Activated CD4-positive, alpha-beta T cell treated with anti-CD3 and anti-CD28 coated beads for 36 hours (primary cell): Measurements from ENCODE around the gene DTX4. TPM values are rescaled to one million over a fixed set of nuclear protein-coding genes. Genes with fewer than 3 reads are reported as not detected.
A peak's percentile ranks its signal among the peaks of the same experiment; 100 is the strongest.

ENCODE experiments used
- ATAC-seq: fragments of 200-7000 bp; cut with Tn5 transposase; one replicate; pipeline ENCODE4 v1.10.0; 2021; ENCODE audit warnings: mild to moderate bottlenecking, moderate library complexity
- CTCF ChIA-PET: fragments of 350-600 bp; sonication (Branson Sonifier 250); formaldehyde crosslinking; loops from one replicate; lab custom pipeline; 2021; ENCODE audit warnings: antibody characterized with exemption; lab: Charles Lee
- POLR2A ChIA-PET: fragments of 350-600 bp; sonication (Branson Sonifier 250); formaldehyde crosslinking; loops from one replicate; lab custom pipeline; 2021; ENCODE audit warnings: antibody characterized with exemption, inconsistent platforms; lab: Charles Lee
- DNase-seq: peaks from one replicate; pipeline ENCODE4 v3.0.0-alpha.2; 2020
- H3K27ac Mint-ChIP-seq: one replicate; pipeline ENCODE4 v1.8.0; 2021; ENCODE audit warnings: mixed read lengths
- H3K27me3 Mint-ChIP-seq: one replicate; pipeline ENCODE4 v1.8.0; 2021; ENCODE audit warnings: mixed read lengths
- H3K36me3 Mint-ChIP-seq: one replicate; pipeline ENCODE4 v1.8.0; 2021; ENCODE audit warnings: low read depth, mixed read lengths
- H3K4me1 Mint-ChIP-seq: one replicate; pipeline ENCODE4 v1.8.0; 2021; ENCODE audit warnings: mixed read lengths
- H3K4me3 Mint-ChIP-seq: one replicate; pipeline ENCODE4 v1.8.0; 2021; ENCODE audit warnings: mild to moderate bottlenecking, moderate library complexity, mixed read lengths
- H3K9me3 Mint-ChIP-seq: one replicate; pipeline ENCODE4 v1.8.0; 2021; ENCODE audit warnings: low read depth, mixed read lengths
- intact Hi-C, 2 experiments: fragments of 100-400 bp; cut with DNase I in 1 of 2; cut with micrococcal nuclease in 1 of 2; formaldehyde crosslinking; loops; one replicate each; pipeline versions ENCODE4 v1.14.2 to v1.15.1; 2022 to 2024; cut with DNase I, micrococcal nuclease
- total RNA-seq, 2 experiments: library from RNA; stranded (reverse); gene quantifications; one replicate each; pipeline ENCODE4 v1.2.3, GENCODE V29; 2021

DTX4 gene
- total RNA-seq, 2 experiments from 2014 or later, result 0.07 to 0.11 TPM

GRCh38 chr11:59144096-59144495 is 27.8 kb upstream of the DTX4 start:
- H3K27ac Mint-ChIP-seq, result peak overlapping the region; percentile 93
- intact Hi-C loops, result loop anchor here (1.0 to 5.0 kb wide), 9 partner anchors 8 to 1717 kb away; partner anchors contain the start of genes OSBP (in 1 of the 2), SELENOH (in 1 of the 2), SLC43A3 (in 1 of the 2) and ZDHHC5 (in 1 of the 2)
- peaks cover 40% of the 10 kb centered on the region for H3K36me3 Mint-ChIP-seq
- H3K4me1 Mint-ChIP-seq, result peaks cover 50% of the 10 kb centered on the region
- H3K27me3 Mint-ChIP-seq, result no peaks in the 10 kb centered on the region
- DNase-seq, result no peak
- ChIA-PET CTCF (interaction anchor here (0.6 to 9.6 kb wide), 16 partner anchors 8 to 665 kb away, joined by 3 to 130 read pairs (median 4); partner anchors contain the start of genes DTX4 and FAM111B), POLR2A (interaction anchor here (0.6 to 1.8 kb wide), 3 partner anchors 14 to 552 kb away, joined by 3 to 8 read pairs (median 3); no protein-coding TSS in a partner anchor)
- H3K4me3 Mint-ChIP-seq, result peak overlapping the region; percentile 91
- no peak for ATAC-seq
- H3K9me3 Mint-ChIP-seq, result no peaks in the 10 kb centered on the region

DNA sequence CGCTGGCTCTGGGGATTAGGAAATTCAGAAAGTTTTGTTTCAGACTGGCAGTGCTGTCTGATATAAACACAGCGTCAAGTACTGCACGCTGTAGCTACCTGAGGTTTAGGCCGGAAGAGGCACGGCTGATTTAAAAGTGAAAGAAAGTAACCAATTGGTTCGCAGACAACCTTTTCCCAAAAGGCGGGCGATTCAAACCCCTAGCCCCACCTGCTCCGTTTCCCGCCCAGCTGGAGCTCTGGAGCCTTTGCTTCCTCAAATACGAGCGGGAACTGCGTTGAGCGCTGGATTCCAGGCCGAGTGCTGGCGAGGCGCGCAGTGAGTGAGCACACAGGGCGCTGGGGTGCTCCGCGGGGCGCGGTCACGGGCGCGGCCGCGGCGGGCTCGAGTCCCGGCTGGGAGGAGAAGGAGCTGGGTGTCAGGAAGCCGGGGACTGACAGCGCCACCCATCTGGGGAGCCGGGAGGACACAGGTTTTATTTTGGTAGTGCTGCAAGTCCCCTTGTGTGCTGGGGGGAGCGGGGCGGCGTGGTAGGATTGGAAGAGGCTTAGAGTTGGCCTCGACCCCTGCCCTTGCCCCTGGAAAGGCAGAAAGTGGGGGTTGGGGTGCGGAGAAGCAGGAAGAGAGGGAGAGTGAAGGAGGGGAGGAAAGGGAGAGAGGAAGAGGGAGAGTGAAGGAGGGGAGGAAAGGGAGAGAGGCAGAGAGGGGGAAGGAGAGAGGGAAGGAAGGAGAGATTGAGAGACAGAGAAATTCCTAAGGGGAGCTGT is 27.2 kb upstream of the DTX4 start:
- H3K27me3 Mint-ChIP-seq, result no peaks in the 10 kb centered on the region
- intact Hi-C loops, result loop anchor here (1.0 to 5.0 kb wide), 9 partner anchors 8 to 1717 kb away; partner anchors contain the start of genes OSBP (in 1 of the 2), SELENOH (in 1 of the 2), SLC43A3 (in 1 of the 2) and ZDHHC5 (in 1 of the 2)
- ATAC-seq, result peak; percentile 63
- peak overlapping the region; percentile 91 for H3K4me3 Mint-ChIP-seq
- H3K36me3 Mint-ChIP-seq, result peaks cover 45% of the 10 kb centered on the region
- H3K9me3 Mint-ChIP-seq, result no peaks in the 10 kb centered on the region
- H3K4me1 Mint-ChIP-seq, result peaks cover 50% of the 10 kb centered on the region
- peak overlapping the region; percentile 93 for H3K27ac Mint-ChIP-seq
- peak; percentile 86 for DNase-seq
- CTCF ChIA-PET, result interaction anchor here (0.6 to 9.6 kb wide), 16 partner anchors 9 to 664 kb away, joined by 3 to 130 read pairs (median 4); partner anchors contain the start of genes DTX4 and FAM111B
- POLR2A ChIA-PET, result interaction anchor here (0.6 to 1.8 kb wide), 3 partner anchors 14 to 552 kb away, joined by 3 to 8 read pairs (median 3); no protein-coding TSS in a partner anchor

GRCh38 chr11:59145534-59145933 is 26.4 kb upstream of the DTX4 start:
- Mint-ChIP-seq H3K27ac (peak overlapping the region; percentile 93), H3K9me3 (no peaks in the 10 kb centered on the region), H3K27me3 (no peaks in the 10 kb centered on the region), H3K4me1 (peaks cover 53% of the 10 kb centered on the region), H3K4me3 (peak overlapping the region; percentile 91), H3K36me3 (peaks cover 53% of the 10 kb centered on the region)
- intact Hi-C loops, result loop anchor here in 1 of 2 experiments (2.0 kb wide), 1 partner anchor 223 kb away; no protein-coding TSS in a partner anchor
- ChIA-PET CTCF (interaction anchor here (1.1 to 9.6 kb wide), 5 partner anchors 10 to 38 kb away, joined by 4 to 130 read pairs (median 13); partner anchors contain the start of genes DTX4 and FAM111B), POLR2A (no interaction called here)
- ATAC-seq, result no peak
- DNase-seq, result no peak

DNA sequence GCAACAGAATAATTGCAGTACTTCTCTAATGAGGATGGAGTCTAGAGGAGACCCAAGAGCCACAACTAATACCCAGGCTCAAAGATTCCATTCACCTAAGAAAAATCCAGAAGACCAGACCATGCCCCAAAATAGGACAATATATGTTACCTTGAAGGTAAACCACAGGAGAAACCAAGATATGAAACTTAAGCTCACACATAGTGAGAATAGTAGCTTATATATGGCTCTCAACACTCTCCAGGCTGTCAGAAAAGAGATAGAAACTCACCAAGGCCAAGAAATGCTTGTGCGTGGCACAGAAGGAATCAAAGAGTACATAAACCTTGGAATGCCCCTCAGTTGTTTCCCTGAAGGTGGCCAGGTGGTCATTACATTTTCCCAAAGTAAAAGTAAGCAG is 20.2 kb upstream of the DTX4 start:
- ChIA-PET POLR2A (interaction anchor here (1.4 to 1.9 kb wide), 2 partner anchors 9 to 45 kb away, joined by 3 to 7 read pairs; partner anchors contain the start of genes FAM111A and FAM111B), CTCF (interaction anchor here (0.8 to 2.9 kb wide), 7 partner anchors 9 to 94 kb away, joined by 3 to 12 read pairs (median 8); partner anchors contain the start of genes DTX4, FAM111A and FAM111B)
- Mint-ChIP-seq H3K4me1 (peaks cover 42% of the 10 kb centered on the region), H3K27ac (peak overlapping the region; percentile 93), H3K27me3 (no peaks in the 10 kb centered on the region), H3K36me3 (peaks cover 69% of the 10 kb centered on the region), H3K9me3 (no peaks in the 10 kb centered on the region), H3K4me3 (no peak overlapping the region)
- intact Hi-C loops, result loop anchor here (1.0 to 2.0 kb wide), 3 partner anchors 7 to 578 kb away; partner anchors contain the start of gene FAM111B (in 2 of the 2)
- DNase-seq (no peak), ATAC-seq (peak; percentile 59)

DNA sequence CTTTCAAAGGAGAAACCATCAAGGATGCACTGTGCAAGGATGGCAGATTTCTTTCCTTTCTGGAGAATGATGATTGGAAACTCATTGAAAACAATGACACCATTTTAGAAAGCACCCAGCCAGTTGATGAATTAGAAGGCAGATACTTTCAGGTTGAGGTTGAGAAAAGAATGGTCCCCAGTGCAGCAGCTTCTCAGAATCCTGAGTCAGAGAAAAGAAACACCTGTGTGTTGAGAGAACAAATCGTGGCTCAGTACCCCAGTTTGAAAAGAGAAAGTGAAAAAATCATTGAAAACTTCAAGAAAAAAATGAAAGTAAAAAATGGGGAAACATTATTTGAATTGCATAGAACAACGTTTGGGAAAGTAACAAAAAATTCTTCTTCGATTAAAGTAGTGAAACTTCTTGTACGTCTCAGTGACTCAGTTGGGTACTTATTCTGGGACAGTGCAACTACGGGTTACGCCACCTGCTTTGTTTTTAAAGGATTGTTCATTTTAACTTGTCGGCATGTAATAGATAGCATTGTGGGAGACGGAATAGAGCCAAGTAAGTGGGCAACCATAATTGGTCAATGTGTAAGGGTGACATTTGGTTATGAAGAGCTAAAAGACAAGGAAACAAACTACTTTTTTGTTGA is 19.5 kb upstream of the DTX4 start:
- intact Hi-C loops, result loop anchor here (1.0 to 2.0 kb wide), 3 partner anchors 8 to 579 kb away; partner anchors contain the start of gene FAM111B (in 2 of the 2)
- ChIA-PET CTCF (interaction anchor here (0.5 to 2.9 kb wide), 11 partner anchors 8 to 392 kb away, joined by 3 to 12 read pairs (median 4); partner anchors contain the start of genes DTX4, FAM111A and FAM111B), POLR2A (interaction anchor here (1.4 to 1.9 kb wide), 2 partner anchors 10 to 46 kb away, joined by 3 to 7 read pairs; partner anchors contain the start of genes FAM111A and FAM111B)
- H3K4me3 Mint-ChIP-seq, result peak overlapping the region; percentile 45
- H3K9me3 Mint-ChIP-seq, result no peaks in the 10 kb centered on the region
- peaks cover 38% of the 10 kb centered on the region for H3K4me1 Mint-ChIP-seq
- ATAC-seq, result peak; percentile 97
- peak; percentile 58 for DNase-seq
- H3K27me3 Mint-ChIP-seq, result no peaks in the 10 kb centered on the region
- peak overlapping the region; percentile 93 for H3K27ac Mint-ChIP-seq
- peaks cover 62% of the 10 kb centered on the region for H3K36me3 Mint-ChIP-seq

DNA sequence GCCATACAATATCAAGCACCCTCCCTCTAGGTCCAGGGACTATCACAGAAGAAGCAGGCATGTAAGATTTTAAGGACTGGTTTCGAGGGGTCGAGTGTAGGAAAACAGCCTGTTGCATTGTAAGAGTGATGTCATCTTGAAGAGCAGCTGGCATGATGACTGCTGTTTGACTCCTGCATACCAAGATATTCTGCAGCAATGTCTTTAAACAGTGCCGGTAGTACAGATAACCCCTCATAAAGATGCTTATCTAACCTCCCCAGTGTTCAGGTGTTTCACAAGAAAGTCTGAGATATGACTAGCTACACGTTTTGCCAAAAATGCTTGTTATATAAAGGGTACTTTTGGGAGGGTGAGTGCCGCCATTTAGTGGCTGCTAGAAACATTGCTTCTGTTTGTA is 17.3 kb upstream of the DTX4 start:
- ATAC-seq, result no peak
- peaks cover 43% of the 10 kb centered on the region for H3K36me3 Mint-ChIP-seq
- no peaks in the 10 kb centered on the region for H3K9me3 Mint-ChIP-seq
- peaks cover 35% of the 10 kb centered on the region for H3K4me1 Mint-ChIP-seq
- no peak for DNase-seq
- ChIA-PET CTCF (interaction anchor here (1.0 to 3.3 kb wide), 2 partner anchors 16 to 19 kb away, joined by 3 to 19 read pairs; partner anchors contain the start of gene DTX4), POLR2A (no interaction called here)
- no peak overlapping the region for H3K4me3 Mint-ChIP-seq
- intact Hi-C loops, result loop anchor here in 1 of 2 experiments (5.0 kb wide), 1 partner anchor 197 kb away; no protein-coding TSS in a partner anchor
- no peak overlapping the region for H3K27ac Mint-ChIP-seq
- H3K27me3 Mint-ChIP-seq, result no peaks in the 10 kb centered on the region

DNA sequence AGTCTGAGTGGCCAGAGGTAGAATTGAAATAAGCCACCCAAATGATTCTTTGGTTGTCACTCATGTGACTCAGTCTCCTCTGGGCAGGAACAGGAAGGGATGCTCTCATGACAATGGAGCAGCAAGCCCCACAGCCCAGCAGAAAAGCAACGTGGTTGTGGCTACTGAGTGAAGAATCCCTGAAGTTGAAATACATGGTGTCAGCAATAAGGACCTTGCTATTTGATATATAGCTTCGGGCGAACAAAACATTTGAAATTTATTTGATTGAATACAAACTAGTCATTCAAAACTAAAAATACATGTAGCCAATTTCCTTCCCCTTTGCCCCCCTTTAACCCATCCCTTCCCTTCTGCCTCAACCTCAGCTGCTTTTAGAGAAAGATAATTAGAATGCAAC is 14.5 kb upstream of the DTX4 start:
- peaks cover 19% of the 10 kb centered on the region for H3K36me3 Mint-ChIP-seq
- peaks cover 3% of the 10 kb centered on the region for H3K27me3 Mint-ChIP-seq
- DNase-seq, result no peak
- no peaks in the 10 kb centered on the region for H3K9me3 Mint-ChIP-seq
- CTCF ChIA-PET, result interaction anchor here (0.6 to 3.8 kb wide), 26 partner anchors 8 to 590 kb away, joined by 3 to 130 read pairs (median 7); partner anchors contain the start of genes DTX4, FAM111A and FAM111B
- H3K4me1 Mint-ChIP-seq, result peaks cover 16% of the 10 kb centered on the region
- POLR2A ChIA-PET, result interaction anchor here (0.7 kb wide), 1 partner anchor 280 kb away, joined by 4 read pairs; no protein-coding TSS in a partner anchor
- no peak for ATAC-seq
- no peak overlapping the region for H3K27ac Mint-ChIP-seq
- no peak overlapping the region for H3K4me3 Mint-ChIP-seq
- intact Hi-C loops, result loop anchor here in 1 of 2 experiments (5.0 kb wide), 1 partner anchor 200 kb away; no protein-coding TSS in a partner anchor

DNA sequence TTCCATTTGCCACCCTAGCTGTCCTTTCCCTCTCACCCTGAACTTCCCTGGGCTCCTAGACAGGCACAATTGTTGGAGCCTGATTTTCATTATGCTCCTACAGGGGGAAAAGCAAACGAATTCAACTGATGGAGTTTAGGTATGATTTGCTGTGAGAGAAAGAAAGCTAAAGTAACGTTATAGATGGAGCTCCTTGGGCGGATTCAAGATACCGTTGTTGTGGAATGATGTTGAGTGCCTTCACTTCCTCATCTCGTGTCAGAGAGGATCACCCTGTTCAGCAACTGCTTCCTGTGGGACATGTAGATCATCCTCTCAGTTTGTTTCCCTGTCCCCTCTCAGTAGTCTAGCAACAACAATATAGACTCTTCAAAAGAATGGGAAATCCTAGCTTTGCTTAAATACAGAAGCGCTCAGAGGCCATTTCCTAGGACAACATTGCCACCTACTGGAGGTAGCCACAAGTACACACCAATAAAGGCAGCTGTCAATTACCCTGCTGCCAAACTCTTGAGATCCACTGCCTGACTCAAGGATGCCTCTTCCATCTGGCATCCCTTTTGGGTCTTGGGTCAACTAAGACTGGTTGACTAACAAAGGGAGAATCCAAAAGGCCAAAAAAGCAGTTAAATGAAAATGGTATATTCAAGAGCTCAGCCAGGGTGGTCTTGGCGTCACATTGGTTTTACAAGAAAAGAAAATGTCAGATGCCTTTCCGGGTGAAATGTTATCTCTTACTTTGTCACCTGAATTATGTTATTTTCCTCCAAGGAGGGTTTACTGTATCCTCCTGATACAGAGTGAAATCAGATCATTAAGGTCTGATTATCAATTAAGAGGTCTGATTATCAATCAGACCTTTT is 13.5 kb upstream of the DTX4 start:
- ChIA-PET POLR2A (interaction anchor here (0.5 to 1.3 kb wide), 4 partner anchors 14 to 279 kb away, joined by 4 to 8 read pairs (median 4); partner anchors contain the start of gene FAM111A), CTCF (interaction anchor here (0.6 to 3.8 kb wide), 50 partner anchors 9 to 1540 kb away, joined by 3 to 130 read pairs (median 4); partner anchors contain the start of genes DTX4, FAM111A and FAM111B)
- intact Hi-C loops, result loop anchor here (1.0 to 5.0 kb wide), 5 partner anchors 16 to 201 kb away; partner anchors contain the start of gene FAM111A (in 2 of the 2)
- ATAC-seq (peak; percentile 98), DNase-seq (peak; percentile 74)
- H3K27ac Mint-ChIP-seq, result no peak overlapping the region
- H3K27me3 Mint-ChIP-seq, result peaks cover 6% of the 10 kb centered on the region
- H3K36me3 Mint-ChIP-seq, result peaks cover 9% of the 10 kb centered on the region
- no peaks in the 10 kb centered on the region for H3K9me3 Mint-ChIP-seq
- H3K4me3 Mint-ChIP-seq, result no peak overlapping the region
- H3K4me1 Mint-ChIP-seq, result peaks cover 6% of the 10 kb centered on the region

GRCh38 chr11:59164028-59164427 is 7.9 kb upstream of the DTX4 start:
- H3K27ac Mint-ChIP-seq, result no peak overlapping the region
- ATAC-seq, result no peak
- H3K4me1 Mint-ChIP-seq, result peaks cover 2% of the 10 kb centered on the region
- no peak overlapping the region for H3K4me3 Mint-ChIP-seq
- no peaks in the 10 kb centered on the region for H3K9me3 Mint-ChIP-seq
- ChIA-PET CTCF (interaction anchor here (0.6 to 1.6 kb wide), 5 partner anchors 8 to 378 kb away, joined by 3 to 4 read pairs (median 3); partner anchors contain the start of genes DTX4 and FAM111A), POLR2A (interaction anchor here (0.7 kb wide), 1 partner anchor 1910 kb away, joined by 3 read pairs; no protein-coding TSS in a partner anchor)
- no peak for DNase-seq
- intact Hi-C loops, result no loop called here
- H3K27me3 Mint-ChIP-seq, result peaks cover 10% of the 10 kb centered on the region
- no peaks in the 10 kb centered on the region for H3K36me3 Mint-ChIP-seq
